Measurements from ENCODE around the gene TRPV5. TPM values are rescaled to one million over a fixed set of nuclear protein-coding genes. Genes with fewer than 3 reads are reported as not detected.

The TRPV5 gene
- total RNA-seq, 3 donors from 2014 or later = not detected

- ATAC-seq (no peak), DNase-seq (no peak)
- H3K36me3 ChIP-seq (ENCODE audit: low read depth) = no peaks in the 10 kb centered on the region
- H3K4me3 ChIP-seq = no peak overlapping the region
- intact Hi-C loops (cut with DNase I, micrococcal nuclease) = no loop called here
- TF ChIP-seq, protein P1, sequence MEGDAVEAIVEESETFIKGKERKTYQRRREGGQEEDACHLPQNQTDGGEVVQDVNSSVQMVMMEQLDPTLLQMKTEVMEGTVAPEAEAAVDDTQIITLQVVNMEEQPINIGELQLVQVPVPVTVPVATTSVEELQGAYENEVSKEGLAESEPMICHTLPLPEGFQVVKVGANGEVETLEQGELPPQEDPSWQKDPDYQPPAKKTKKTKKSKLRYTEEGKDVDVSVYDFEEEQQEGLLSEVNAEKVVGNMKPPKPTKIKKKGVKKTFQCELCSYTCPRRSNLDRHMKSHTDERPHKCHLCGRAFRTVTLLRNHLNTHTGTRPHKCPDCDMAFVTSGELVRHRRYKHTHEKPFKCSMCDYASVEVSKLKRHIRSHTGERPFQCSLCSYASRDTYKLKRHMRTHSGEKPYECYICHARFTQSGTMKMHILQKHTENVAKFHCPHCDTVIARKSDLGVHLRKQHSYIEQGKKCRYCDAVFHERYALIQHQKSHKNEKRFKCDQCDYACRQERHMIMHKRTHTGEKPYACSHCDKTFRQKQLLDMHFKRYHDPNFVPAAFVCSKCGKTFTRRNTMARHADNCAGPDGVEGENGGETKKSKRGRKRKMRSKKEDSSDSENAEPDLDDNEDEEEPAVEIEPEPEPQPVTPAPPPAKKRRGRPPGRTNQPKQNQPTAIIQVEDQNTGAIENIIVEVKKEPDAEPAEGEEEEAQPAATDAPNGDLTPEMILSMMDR (IDR thresholded peaks at IDR 0.05) = no peak
- H3K4me1 ChIP-seq (ENCODE audit: low read depth) = no peaks in the 10 kb centered on the region
- H3K9me3 ChIP-seq = no peaks in the 10 kb centered on the region
These were observed 58.1 kb downstream of the TRPV5 start for GRCh38 chr7:142875456-142875855.

DNA sequence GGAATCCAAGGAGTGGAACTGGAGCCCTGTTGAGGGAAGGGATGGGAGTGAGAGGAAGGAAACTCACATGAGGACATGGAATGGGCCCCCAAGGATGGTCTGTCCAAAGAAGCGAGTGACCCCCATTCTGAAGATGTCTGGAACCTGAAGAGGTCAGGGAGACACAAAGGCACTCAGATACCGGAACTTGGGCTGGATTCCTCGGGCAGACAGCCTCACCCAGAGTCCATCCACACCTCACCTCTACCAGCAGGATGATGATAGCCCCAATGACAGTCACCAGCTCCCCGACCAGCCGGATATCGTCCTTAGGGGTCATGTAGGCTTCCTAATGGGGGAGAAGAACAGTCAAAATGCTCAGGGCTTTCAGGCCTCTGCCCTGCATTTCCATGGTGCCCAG, 58.7 kb downstream of the TRPV5 start:
- H3K4me3 ChIP-seq = no peak overlapping the region
- no peaks in the 10 kb centered on the region for H3K4me1 ChIP-seq (ENCODE audit: low read depth)
- intact Hi-C loops (cut with DNase I, micrococcal nuclease) = no loop called here
- no peak for ATAC-seq
- H3K36me3 ChIP-seq (ENCODE audit: low read depth) = no peaks in the 10 kb centered on the region
- no peaks in the 10 kb centered on the region for H3K9me3 ChIP-seq
- TF ChIP-seq, protein P1 (IDR thresholded peaks at IDR 0.05) = no peak
- DNase-seq = no peak

DNA sequence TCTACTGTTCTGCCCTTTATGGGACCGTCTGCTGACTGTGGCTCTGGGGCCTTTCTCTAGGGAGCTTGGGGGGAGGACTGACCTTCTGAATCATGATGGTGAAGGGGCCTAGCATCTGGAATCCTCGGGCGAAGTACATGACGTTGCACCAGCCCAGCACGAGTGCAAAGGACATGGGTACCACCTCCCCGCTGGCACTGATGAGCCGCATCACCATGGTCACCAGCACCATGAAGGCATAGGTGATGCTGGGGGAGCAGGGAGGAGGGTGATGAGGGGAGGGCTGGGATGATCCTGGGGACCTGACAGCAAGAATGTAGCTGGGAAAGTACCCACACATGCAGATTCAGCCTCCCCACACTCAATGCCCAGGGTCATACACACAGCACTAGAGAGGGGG, 59.1 kb downstream of the TRPV5 start:
- ATAC-seq = no peak
- no peaks in the 10 kb centered on the region for H3K36me3 ChIP-seq (ENCODE audit: low read depth)
- TF ChIP-seq, protein P1 (IDR thresholded peaks at IDR 0.05) = no peak
- H3K4me1 ChIP-seq (ENCODE audit: low read depth) = no peaks in the 10 kb centered on the region
- no peak for DNase-seq
- intact Hi-C loops (cut with DNase I, micrococcal nuclease) = no loop called here
- H3K4me3 ChIP-seq = no peak overlapping the region
- no peaks in the 10 kb centered on the region for H3K9me3 ChIP-seq

DNA sequence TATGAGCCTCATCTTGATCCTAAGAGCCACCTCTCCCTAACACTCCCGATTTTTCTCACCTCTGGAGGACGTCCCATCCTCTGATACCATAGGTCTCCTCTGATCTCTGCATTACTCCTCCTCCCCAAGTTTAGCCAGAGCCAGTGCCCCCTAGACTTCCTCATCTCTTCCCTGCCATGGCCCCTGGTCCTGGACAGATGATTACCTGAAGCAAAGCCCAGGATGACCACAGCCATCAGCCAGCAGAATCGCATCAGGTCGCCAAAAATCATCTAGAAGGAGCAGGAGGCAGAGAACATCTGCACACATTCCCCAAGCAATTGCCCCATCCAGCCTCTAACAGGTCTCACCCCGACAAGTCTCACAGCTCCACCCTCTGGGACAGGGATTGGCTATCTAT, 59.7 kb downstream of the TRPV5 start:
- no peaks in the 10 kb centered on the region for H3K9me3 ChIP-seq
- H3K4me1 ChIP-seq (ENCODE audit: low read depth) = no peaks in the 10 kb centered on the region
- DNase-seq (no peak), ATAC-seq (no peak)
- TF ChIP-seq, protein P1 (IDR thresholded peaks at IDR 0.05) = no peak
- H3K4me3 ChIP-seq = no peak overlapping the region
- no peaks in the 10 kb centered on the region for H3K36me3 ChIP-seq (ENCODE audit: low read depth)
- intact Hi-C loops (cut with DNase I, micrococcal nuclease) = no loop called here

DNA sequence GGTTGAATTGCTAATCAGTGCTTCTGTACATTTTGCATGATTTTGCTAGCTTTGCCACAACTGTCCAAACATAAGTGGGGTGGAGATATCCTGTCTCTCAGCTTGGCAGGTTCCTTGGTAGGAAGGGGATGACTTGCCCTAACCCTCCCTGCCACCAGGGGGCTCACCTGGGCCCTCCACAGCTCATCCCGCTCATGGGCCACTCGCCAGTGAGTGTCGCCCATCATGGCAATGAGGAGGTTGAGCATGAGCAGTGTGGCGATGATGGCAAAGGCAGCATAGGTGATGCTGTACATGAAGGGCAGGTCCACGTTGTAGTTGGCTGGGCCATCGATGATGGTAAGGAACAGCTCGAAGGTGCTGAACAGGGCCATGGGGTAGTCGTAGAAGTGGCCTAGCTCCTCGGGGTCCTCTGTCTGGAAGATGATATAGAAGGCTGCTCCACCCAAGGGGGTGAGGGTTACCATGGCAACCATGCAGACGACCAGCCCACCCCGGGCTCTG, 60.2 kb downstream of the TRPV5 start:
- H3K4me3 ChIP-seq = no peak overlapping the region
- no peaks in the 10 kb centered on the region for H3K4me1 ChIP-seq (ENCODE audit: low read depth)
- TF ChIP-seq, protein P1 (IDR thresholded peaks at IDR 0.05) = no peak
- intact Hi-C loops (cut with DNase I, micrococcal nuclease) = no loop called here
- H3K9me3 ChIP-seq = no peaks in the 10 kb centered on the region
- DNase-seq = no peak
- no peaks in the 10 kb centered on the region for H3K36me3 ChIP-seq (ENCODE audit: low read depth)
- ATAC-seq = peak; percentile 35

DNA sequence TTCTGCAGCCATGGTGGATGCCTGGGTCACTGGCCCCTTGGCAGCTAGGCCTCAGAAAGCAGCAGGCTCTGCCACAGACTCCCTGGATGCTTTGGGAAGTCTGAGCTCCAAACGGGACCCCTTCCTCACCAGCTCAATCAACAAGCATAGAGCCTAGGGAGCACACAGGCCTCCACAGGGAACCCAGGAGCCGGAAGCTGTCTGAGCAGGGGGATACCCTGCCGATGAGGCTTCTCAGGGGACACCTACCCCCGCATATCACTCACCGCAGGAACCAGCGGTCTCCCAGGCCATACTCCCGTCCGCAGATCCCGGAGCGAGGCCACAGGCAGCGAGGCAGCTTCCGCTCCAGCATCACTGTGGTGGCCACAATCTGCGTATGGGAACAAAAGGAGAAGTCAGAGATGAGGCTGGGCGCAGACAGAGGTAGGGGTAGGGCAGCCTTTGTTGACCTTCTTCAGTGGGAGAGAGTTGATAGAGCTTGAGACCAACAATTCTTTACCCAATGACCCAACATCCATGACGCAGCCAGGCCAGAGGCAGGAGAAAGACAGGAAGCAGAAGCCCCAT, 61.4 kb downstream of the TRPV5 start:
- no peak overlapping the region for H3K4me3 ChIP-seq
- intact Hi-C loops (cut with DNase I, micrococcal nuclease) = no loop called here
- DNase-seq (no peak), ATAC-seq (no peak)
- TF ChIP-seq, protein P1 (IDR thresholded peaks at IDR 0.05) = no peak
- no peaks in the 10 kb centered on the region for H3K9me3 ChIP-seq
- H3K4me1 ChIP-seq (ENCODE audit: low read depth) = no peaks in the 10 kb centered on the region
- no peaks in the 10 kb centered on the region for H3K36me3 ChIP-seq (ENCODE audit: low read depth)

Measured in mucosa of descending colon (tissue), 3 donors.